RWPE2 (cell line): ENCODE data around the gene UQCRHL.
"Not testable (repeated sequence)": the region's sequence is repeated elsewhere in the genome, so short reads cannot be mapped to it uniquely, and the experiment has no call there.

Experiments
- ATAC-seq: fragments of 200-7000 bp; cut with Tn5 transposase; 3 replicates; pipeline ENCODE4 v1.9.1; 2021; ENCODE audit warnings: low read depth
- DNase-seq: peaks from one replicate; pipeline ENCODE4 v3.0.0-alpha.2; 2020; ENCODE audit warnings: low spot score
- H3K27ac ChIP-seq: fragments of 450-650 bp; 2 replicates; pipeline ENCODE4 v1.5.1; 2017; ENCODE audit warnings: mild to moderate bottlenecking; ENCODE audit not compliant: poor library complexity, severe bottlenecking
- H3K27me3 ChIP-seq: fragments of 250-450 bp; sonication (Bioruptor Pico); 2 replicates; pipeline ENCODE4 v1.5.1; 2021; ENCODE audit warnings: mild to moderate bottlenecking, moderate library complexity; ENCODE audit not compliant: insufficient read depth, poor library complexity, severe bottlenecking
- H3K36me3 ChIP-seq: fragments of 250-450 bp; sonication (Bioruptor Pico); 2 replicates; pipeline ENCODE4 v1.5.1; 2020; ENCODE audit warnings: low read depth, mild to moderate bottlenecking, moderate library complexity
- H3K4me1 ChIP-seq: fragments of 250-450 bp; sonication (Bioruptor Pico); 2 replicates; pipeline ENCODE4 v1.5.1; 2021; ENCODE audit warnings: mild to moderate bottlenecking, moderate library complexity; ENCODE audit not compliant: insufficient read depth, poor library complexity, severe bottlenecking
- H3K4me3 ChIP-seq: fragments of 250-450 bp; sonication (Bioruptor Pico); 2 replicates; pipeline ENCODE4 v1.5.1; 2021; ENCODE audit warnings: mild to moderate bottlenecking, moderate library complexity; ENCODE audit not compliant: severe bottlenecking
- H3K9me3 ChIP-seq: fragments of 250-450 bp; sonication (Bioruptor Pico); 2 replicates; pipeline ENCODE4 v1.5.1; 2021; ENCODE audit warnings: mild to moderate bottlenecking, moderate library complexity; ENCODE audit not compliant: severe bottlenecking
- TF ChIP-seq, protein P1 (sequence below): fragments of 450-650 bp; IDR thresholded peaks from one replicate; pipeline ENCODE4 v1.5.1; 2017; ENCODE audit warnings: mild to moderate bottlenecking, moderate library complexity; ENCODE audit not compliant: poor library complexity, severe bottlenecking

The UQCRHL gene

DNA sequence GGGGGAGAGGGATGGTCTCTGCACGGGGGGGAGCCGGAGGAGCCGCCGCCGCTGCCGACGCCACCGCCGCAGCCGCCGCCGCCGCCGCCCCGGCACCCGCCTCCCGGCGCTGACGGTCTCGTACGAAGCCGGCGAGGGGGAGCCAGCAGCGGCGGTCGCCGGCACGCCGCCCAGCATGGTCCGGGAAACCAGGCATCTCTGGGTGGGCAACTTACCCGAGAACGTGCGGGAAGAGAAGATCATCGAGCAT is 40.4 kb upstream of the UQCRHL start:
- no peaks in the 10 kb centered on the region for H3K27me3 ChIP-seq
- H3K36me3 ChIP-seq, result peaks cover 14% of the 10 kb centered on the region
- peak overlapping the region; percentile 91 for H3K27ac ChIP-seq
- DNase-seq (no peak), ATAC-seq (no peak)
- no peaks in the 10 kb centered on the region for H3K9me3 ChIP-seq
- TF ChIP-seq, protein P1, sequence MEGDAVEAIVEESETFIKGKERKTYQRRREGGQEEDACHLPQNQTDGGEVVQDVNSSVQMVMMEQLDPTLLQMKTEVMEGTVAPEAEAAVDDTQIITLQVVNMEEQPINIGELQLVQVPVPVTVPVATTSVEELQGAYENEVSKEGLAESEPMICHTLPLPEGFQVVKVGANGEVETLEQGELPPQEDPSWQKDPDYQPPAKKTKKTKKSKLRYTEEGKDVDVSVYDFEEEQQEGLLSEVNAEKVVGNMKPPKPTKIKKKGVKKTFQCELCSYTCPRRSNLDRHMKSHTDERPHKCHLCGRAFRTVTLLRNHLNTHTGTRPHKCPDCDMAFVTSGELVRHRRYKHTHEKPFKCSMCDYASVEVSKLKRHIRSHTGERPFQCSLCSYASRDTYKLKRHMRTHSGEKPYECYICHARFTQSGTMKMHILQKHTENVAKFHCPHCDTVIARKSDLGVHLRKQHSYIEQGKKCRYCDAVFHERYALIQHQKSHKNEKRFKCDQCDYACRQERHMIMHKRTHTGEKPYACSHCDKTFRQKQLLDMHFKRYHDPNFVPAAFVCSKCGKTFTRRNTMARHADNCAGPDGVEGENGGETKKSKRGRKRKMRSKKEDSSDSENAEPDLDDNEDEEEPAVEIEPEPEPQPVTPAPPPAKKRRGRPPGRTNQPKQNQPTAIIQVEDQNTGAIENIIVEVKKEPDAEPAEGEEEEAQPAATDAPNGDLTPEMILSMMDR, result no peak
- H3K4me1 ChIP-seq, result peaks cover 27% of the 10 kb centered on the region
- peak overlapping the region; percentile 96 for H3K4me3 ChIP-seq

GRCh38 chr1:15847100-15847892 is 39.8 kb upstream of the UQCRHL start, which contains the start of gene SPEN:
Gene SPEN, plus strand, starts transcription at chr1:15847707. Its CDS starts 361 bp downstream, at chr1:15848068.
- peaks cover 9% of the 10 kb centered on the region for H3K36me3 ChIP-seq
- ATAC-seq (peak; percentile 75), DNase-seq (peak; percentile 97)
- H3K27ac ChIP-seq, result peak within 1 kb of the TSS; percentile 91
- H3K9me3 ChIP-seq, result no peaks in the 10 kb centered on the region
- peak within 1 kb of the TSS; percentile 96 for H3K4me3 ChIP-seq
- no peaks in the 10 kb centered on the region for H3K27me3 ChIP-seq
- peaks cover 22% of the 10 kb centered on the region for H3K4me1 ChIP-seq
- TF ChIP-seq, protein P1, result no peak

- H3K9me3 ChIP-seq, ATAC-seq, H3K4me3 ChIP-seq, H3K36me3 ChIP-seq, H3K27me3 ChIP-seq, DNase-seq, H3K4me1 ChIP-seq: not testable (repeated sequence)
- peak overlapping the region; percentile 91 for H3K27ac ChIP-seq
These were observed 38.6 kb upstream of the UQCRHL start for GRCh38 chr1:15846056-15846455.

- no peaks in the 10 kb centered on the region for H3K27me3 ChIP-seq
- DNase-seq (no peak), ATAC-seq (no peak)
- H3K36me3 ChIP-seq, result 0 out of 2 replicates have a peak, but pooled peaks cover 1% of the 10 kb centered on the region
- H3K4me1 ChIP-seq, result peaks cover 2% of the 10 kb centered on the region
- H3K4me3 ChIP-seq, result no peak overlapping the region
- TF ChIP-seq, protein P1, result no peak
- no peak overlapping the region for H3K27ac ChIP-seq
- no peaks in the 10 kb centered on the region for H3K9me3 ChIP-seq
These were observed 36.5 kb upstream of the UQCRHL start for GRCh38 chr1:15843826-15844572.

DNA sequence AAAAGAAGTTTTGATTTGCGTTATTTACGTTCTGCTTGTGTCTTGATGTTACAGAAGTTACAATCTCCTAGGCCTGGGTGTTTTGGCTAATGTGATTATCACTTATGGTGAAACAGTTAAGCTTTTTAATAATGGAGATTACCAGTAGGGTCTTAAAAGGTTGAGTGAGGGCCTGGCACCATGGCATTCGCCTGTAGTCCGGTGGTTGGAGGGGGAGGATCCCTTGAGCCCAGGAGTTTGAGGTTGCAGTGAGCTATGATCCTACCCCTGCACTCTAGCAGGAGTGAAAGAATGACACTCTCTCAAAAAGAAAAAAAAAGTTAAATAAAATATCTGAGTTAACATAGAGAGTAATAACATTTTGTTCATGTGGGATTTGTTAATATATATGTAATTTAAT is 31.3 kb upstream of the UQCRHL start:
- no peak overlapping the region for H3K4me3 ChIP-seq
- no peak for ATAC-seq

More for the DNA sequence above, 31.3 kb upstream of the UQCRHL start:
- H3K4me1 ChIP-seq, result peaks cover 3% of the 10 kb centered on the region
- peaks cover 3% of the 10 kb centered on the region for H3K9me3 ChIP-seq
- TF ChIP-seq, protein P1, result no peak
- DNase-seq, result no peak
- no peak overlapping the region for H3K27ac ChIP-seq
- no peaks in the 10 kb centered on the region for H3K36me3 ChIP-seq
- H3K27me3 ChIP-seq, result no peaks in the 10 kb centered on the region
